ENCODE results near the gene BLOC1S1.

DNA sequence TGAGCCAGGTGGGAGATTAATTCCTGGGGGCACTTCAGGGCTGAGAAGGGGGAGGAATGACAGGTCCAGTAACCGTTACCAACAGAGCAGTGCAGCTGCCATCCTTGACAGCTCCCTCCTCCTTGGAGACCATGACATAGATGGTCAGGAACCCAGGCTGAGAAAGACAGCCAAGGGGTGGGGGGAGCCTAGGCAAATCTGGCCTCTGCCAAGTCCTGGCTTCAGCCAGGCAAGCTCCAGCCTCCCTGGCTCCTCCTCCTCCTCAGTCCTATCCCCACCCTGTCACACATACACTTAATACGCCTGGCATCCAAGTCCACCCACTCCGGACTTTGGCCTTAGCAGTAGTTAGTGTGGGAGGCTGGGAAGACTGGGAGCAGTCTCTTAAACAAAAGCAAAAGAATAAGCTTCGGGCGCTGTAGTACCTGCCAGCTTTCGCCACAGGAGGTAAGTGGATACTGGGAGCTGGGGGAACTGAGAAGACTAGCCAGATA is 4.3 kb downstream of the BLOC1S1 start, which contains the start of gene RDH5:
- no peak for TF ChIP-seq EZH2 (IDR thresholded peaks at IDR 0.05; ENCODE audit: insufficient read depth, low read length)
- TF ChIP-seq, protein P1, sequence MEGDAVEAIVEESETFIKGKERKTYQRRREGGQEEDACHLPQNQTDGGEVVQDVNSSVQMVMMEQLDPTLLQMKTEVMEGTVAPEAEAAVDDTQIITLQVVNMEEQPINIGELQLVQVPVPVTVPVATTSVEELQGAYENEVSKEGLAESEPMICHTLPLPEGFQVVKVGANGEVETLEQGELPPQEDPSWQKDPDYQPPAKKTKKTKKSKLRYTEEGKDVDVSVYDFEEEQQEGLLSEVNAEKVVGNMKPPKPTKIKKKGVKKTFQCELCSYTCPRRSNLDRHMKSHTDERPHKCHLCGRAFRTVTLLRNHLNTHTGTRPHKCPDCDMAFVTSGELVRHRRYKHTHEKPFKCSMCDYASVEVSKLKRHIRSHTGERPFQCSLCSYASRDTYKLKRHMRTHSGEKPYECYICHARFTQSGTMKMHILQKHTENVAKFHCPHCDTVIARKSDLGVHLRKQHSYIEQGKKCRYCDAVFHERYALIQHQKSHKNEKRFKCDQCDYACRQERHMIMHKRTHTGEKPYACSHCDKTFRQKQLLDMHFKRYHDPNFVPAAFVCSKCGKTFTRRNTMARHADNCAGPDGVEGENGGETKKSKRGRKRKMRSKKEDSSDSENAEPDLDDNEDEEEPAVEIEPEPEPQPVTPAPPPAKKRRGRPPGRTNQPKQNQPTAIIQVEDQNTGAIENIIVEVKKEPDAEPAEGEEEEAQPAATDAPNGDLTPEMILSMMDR (IDR thresholded peaks at IDR 0.05; ENCODE audit: insufficient read depth, low read depth, low read length), result no peak
